ENCODE results near the gene PHLDB2.

Gene PHLDB2

DNA sequence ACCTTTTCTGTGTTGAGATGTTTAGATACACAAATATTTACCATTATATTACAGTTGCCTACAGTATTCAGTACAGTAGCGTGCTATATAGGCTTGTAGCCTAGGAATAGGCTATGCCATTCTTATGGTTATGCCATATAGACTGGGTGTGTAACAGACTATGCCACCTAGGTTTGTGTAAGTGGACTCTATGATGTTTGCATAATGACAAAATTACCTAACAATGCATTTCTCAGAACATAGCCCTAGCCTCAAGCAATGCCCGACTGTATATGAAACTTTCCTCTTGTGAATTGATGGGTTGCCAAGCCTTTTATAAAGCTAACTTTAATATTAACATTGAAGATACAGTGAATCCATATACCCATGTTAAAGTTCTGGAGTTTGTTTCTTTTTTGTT, 10.3 kb upstream of the PHLDB2 start:
- no peak for DNase-seq

DNA sequence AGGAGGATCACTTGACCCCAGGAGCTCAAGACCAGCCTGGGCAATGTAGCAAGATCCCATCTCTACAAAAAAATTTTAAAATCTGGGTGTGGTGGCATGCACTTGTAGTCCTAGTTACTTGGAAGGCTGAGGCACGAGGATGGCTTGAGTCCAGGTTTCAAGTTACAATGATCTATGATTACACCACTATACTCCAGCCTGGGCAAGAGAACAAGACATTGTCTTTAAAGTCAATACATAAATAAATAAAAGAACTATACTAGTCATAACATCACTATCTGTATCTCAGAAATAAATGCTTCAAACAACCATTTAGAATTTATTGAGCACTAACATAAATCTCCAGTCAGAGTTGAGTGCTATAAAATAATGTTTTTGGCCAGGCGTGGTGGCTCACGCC, 8.5 kb upstream of the PHLDB2 start:
- no peak for DNase-seq

DNA sequence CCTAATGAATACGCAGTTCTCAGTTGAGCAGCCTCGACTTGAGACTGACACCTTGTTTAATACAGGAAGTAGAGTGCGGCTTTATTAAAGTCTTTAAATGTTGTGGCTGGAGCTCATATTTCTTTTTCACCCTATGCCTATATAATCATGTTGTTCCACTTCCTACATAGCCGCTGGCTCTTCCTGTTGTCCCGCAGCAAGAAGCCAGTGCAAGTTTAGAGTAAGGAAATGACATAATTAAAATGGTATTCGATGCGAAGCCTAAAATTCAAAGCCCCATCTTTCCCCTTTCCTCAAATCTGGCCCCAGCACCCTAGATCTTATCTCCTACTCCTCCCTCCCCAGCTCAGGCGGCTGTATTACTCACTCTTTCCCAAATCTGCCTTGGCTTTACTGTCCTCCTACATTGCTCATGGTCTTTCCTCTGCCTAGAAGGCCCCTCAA, 7.5 kb upstream of the PHLDB2 start:
- DNase-seq = no peak

DNA sequence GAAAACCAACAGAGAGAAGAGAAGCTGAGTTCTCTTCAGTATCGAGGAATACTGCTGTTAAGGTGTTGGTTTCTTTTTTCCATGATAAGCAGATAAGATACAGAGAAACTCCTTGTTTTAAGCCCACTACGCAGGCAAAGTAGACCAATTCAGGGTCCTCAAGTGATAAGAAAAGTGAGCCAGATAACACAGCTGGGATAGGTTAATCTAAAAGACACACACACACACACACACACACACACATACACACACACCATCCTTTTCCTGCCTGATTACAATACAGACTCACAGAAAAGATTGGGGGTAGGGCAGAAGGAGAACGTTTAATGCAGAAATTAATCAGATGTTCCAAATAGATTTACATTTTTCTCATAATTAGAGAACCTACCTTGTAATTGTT, 6.5 kb upstream of the PHLDB2 start:
- DNase-seq = no peak

DNA sequence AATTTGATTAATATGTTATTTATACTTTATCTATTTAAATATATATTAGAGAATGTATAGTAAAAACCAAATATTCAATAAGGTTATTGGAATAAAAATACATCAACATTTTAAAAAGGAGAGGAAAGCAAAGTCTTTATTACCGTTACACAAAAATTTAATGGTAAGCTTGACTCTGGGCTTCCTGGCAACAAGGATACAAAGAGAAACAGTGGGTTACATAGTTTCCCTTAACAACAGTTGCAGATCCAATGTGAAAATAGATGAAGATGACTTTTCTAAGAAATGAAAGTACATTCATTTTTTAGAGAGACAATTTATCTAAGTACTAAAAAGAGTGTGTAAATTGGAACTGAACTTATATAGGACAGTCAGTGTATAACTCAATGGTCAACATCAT, 6.0 kb upstream of the PHLDB2 start:
- no peak for DNase-seq

DNA sequence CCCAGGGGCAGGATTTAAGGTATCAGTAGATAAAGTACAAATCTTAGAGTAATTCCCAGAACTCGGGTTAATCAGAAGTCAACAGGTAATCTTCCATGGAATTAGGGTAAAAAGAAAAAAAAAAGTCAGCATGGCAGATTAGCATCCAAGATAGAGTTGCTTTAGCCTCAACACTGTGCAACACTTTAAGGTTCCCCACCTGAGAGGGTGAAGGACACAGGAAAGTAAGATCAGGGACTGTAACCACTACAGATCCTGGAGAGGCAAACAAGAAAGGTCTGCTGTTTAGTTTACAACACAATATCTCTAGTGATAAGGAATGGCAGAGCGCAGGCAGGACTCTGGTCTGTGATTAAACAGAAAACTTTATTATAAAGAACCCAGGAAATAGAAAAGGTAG, 4.1 kb upstream of the PHLDB2 start:
- no peak for DNase-seq

DNA sequence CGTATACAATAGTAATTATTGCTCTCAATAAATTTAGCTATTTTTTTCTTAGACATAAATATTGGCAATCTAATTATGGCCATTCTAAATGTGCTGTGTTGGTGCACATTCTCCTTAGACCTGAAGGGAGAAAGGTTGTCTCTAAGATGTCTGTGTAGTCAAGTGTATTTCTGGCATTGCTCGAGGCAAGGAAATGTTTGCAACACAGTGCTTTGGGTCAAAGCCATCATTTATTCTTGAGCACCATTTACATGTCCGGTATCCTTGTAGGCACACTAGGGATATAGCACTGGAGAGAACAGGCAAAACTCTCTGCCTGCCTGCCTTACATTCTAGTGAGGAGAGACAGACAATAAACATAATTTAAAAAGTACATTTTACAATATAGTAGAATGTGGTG, 2.6 kb upstream of the PHLDB2 start:
- no peak for DNase-seq

DNA sequence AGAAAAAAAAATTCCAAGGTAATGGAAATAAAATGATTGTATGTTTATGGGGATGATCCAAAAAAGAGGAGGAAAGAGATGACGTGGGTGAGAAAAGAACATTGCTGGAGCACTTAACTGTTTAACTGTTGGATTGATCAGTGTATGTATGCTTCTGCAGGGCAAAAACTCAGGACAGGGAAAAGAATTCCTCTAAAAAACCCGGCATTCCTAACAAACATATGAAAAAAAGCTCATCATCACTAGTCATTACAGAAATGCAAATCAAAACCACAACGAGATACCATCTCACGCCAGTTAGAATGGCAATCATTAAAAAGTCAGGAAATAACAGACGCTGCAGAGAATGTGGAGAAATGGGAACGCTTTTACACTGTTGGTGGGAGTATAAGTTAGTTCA, 1.6 kb upstream of the PHLDB2 start:
- no peak for DNase-seq

DNA sequence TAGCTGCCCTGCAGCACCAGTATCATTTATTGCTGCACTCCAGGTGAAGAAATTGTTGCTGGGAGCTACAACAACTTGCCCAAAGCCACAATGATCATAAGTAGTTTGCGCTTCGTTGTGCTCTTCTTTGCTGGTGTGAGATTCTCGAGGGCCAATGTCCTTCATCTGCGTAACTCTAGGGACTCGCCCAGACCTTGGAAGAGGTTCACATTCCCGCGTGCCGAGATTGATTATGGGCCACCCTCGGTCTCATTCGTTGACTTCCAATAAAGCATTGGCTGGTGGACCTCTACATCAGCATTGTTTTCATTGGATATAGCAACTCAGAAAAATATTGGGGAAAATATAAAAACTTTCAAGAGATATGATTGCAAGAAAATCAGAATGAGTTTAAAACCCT, 423 bp upstream of the PHLDB2 start:
- DNase-seq = no peak

DNA sequence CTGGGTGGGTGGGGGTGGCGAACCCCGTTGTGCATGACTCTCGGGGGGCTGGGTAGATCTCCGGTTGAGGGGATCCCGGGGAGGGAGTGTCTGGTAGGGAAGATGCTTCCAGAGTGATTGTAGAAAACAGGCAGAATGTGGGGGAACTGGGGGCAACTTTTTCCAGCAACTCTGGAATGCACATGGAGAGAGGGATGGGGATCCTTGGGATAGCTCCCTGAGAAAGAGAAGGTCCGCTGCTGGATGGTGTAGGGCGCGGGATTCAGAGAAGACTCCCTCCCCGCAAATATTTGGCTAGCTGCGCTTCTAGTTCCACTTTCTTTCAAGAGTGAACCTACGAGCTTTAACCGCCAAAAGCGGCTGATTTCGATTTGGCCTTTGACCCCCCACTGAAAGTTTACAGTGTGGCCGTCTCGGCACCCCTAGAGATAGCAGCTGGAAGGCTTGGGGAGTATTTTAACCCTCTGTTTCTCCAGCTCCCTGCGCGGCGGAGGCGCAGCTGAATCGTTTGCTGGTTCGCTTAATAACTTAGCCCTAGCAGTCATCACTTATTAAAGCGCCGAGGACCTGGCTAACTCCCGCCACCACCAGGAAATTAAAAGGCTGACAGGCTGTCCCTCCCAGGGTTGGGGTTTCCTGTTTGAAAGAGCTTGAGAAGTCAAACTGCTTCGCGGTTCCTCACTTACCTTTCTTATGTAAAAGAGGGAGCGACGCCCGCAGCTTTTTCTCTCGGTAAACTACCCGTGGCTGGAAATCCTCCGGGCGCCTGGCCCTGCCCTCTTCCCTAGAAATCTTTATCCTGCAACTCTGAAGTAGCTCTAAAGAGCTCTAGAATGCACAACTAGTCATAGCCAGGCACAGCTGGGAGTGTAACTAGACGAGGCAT, 1.2 kb downstream of the PHLDB2 start:
- peak; percentile 84 for DNase-seq

DNA sequence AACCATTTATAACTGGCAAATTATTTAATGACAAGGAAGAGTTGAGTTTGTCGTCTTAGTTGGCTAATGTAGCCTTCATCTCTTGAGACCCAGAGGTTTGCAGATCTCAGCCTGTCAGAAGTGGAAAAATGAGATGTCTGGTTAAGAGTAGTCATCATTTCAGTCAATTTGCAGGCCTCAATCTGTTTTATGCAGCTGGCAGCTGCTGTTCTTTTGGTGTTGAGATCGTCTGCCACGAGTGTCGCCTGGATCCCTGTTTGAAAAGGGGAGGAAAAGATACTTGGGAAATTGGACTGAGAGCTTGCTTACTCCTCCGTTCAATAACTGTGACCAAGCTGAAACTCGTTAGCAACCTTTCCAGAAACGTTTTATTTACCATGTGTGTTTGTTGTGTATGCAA, 2.3 kb downstream of the PHLDB2 start:
- no peak for DNase-seq

DNA sequence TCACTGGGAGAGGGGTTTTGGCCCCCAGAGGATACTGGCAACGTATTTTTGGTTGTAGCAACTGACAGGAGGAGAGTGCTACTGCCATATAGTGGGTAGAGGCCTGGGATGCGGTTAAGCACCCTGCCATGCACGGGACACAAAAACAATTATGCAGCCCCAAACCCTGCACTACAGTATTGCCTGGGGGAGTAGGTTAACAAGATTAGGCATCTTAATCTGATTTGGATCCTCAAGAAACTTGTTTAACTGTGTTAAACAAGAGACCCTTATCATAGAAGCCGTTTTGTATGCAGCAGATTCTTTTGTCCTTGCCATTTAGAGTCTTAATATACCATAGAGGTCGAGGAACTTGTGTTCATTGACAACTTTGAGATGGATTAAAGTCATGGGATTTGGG, 3.4 kb downstream of the PHLDB2 start:
- DNase-seq = no peak

DNA sequence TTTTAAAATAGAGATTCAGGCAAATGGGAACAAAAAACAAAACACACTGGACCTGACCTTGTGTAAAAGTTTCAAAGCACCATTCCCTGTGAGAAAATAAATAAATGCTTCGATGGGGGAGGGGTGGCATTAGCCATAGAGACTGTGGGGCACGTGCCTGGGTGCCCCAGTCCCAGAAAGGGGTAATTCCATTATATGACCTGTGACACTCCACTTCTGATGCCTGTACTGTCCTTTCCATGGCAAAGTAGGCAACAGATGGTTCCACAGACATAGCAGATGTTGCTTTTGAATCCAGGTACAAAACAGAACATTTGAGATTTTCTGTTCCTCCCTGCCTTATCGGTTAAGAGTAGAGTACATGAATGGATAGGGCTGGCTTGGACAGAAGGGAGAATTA, 3.9 kb downstream of the PHLDB2 start:
- DNase-seq = no peak

DNA sequence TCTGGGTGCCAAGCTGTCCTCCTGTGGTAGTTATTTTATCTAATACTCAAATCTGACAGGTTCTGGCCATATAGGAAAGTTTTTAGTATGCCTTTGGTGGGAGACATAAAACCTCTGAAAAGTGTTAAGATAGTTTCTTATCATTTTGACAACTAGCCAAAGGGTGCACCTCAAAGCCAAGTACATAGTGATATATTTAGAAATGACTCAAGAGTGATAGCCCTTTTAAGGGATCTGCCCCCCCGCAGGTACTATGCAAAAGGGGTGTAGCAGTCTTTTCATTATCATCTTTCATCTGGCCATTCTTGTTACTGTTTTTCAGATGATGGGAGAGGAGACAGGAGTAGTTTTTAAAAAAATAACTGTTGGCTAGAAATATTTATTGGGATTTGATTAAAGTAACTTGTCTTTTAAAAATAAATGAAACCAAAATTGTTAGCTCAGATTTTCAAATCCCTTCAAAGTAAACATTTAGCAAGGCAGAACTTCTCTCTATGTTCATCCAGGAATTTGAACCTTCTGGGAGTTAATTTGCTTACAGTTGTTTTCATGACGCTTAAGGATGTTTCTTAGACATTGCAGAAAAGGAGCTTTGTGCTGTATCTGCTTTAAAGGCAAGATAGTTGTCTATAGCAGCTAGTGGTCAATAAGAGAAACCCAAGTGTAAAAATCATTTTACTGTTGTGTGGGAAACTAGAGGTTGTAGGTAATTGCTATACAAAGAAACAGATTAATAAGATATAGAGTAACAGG, 5.1 kb downstream of the PHLDB2 start:
- DNase-seq = no peak

DNA sequence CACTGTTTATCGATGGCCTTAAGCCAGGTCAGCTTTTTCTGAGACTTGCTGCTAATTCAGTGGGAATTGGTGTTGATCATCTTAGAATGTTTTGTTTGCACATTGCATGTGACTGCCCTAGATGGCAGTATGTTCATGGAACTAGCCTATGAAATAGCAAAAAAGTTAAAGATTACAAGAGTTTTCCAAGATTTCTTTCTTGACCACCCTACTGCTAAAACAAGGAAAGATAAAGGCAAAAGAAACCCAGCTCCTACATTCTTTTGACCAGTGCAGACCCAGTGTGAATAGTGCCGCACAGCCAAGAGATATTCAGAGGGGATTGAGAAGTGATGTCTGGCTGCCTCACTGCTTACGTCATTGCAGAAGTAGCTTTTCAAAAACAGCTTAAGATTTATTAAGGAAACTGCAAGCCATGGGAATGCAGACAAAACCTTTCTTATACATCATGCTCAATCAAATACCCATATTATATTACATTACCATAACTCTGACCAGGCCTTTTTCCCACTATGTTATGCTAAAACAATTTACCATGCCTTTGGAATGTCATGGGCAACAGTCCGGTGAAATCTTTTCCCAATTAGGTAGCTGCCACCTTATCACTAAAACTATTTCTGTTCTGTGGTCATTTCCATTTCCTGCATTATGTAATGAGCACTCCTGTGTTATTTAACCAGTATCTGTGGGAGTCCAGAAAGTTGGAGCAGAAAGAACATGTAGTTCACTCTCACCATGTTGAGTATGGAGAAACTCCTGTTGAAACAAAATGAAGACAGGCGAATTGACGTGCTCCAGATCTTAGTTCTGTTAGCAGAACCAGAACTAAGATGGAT, 6.0 kb downstream of the PHLDB2 start:
- no peak for DNase-seq

DNA sequence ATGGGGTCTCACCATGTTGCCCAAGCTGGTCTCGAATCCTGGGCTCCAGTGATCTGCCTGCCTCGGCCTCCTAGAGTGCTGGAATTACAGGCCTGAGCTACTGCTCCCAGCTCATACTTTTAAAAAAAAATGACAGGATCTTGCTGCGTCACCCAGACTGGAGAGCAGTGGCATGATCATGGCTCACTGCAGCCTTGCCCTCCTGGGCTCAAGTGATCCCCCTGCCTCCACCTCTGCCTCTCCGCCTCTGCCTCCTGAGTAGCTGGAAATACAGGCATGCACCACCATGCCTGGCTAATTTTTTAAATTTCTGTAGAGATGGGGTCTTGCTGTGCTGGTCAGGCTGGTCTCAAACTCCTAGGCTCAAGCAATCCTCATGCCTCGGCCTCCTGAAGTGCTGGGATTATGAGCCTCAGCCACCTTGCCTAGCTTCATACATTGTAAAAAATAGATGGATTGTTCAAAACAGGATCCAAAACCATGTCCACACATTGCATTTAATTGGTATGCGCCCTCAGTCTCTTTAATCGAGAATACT, 8.9 kb downstream of the PHLDB2 start:
- no peak for DNase-seq

DNA sequence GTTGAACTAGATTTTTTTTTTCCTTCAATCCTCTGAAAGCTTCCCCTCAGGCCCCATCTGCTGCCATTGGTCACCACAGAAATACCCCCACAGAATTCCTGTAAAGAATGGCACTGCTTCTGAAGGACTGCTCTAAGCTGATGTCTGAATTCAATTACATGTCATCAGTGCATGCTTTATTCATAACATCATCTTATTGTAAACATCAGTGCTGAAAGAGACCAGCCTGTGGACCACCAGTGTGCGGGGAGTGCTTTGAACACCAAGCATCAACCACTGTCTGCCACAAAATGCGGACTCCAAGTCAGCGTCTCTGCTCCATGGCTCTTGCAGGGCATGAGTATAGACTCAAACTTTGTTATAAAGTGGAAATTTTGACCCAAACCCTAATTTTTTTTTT, 11.6 kb downstream of the PHLDB2 start:
- DNase-seq = no peak

DNA sequence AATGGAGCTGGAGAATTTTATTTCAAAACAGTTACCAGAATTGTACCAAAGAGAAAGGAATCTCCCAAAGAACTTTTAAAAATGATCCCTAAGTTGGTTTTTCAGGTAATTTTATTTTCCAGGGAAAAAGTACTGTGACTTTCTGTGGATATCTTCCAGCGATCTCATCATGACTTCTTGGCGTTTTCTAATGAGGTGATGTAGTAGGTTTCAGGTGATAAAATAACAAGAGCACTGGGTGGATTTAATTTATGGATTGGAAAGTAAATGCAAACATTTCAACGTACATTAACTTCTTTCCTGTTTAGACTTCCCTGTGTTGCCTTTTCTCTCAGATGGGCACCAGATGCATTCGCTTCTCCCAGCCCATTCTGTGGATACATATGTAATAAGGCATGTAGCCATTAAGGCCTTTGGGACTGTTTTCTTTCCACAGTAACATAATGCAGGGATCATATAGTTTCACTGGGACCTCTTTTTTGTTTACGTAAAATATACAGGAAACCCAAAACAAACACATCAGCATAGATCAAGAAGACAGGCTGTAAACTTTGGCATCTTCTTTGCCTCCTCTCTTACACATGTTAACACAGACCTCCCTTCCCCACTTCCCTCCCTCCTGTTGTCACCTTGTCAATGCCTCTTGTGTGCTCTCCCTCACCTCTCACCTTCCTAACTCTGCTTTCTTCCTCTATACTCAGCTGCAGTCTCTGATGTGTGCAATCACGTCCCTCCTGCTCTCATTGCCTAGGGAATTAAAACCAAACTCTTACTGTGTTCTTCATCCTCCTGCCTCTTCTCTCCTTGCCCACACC, 13.0 kb downstream of the PHLDB2 start:
- DNase-seq = no peak

DNA sequence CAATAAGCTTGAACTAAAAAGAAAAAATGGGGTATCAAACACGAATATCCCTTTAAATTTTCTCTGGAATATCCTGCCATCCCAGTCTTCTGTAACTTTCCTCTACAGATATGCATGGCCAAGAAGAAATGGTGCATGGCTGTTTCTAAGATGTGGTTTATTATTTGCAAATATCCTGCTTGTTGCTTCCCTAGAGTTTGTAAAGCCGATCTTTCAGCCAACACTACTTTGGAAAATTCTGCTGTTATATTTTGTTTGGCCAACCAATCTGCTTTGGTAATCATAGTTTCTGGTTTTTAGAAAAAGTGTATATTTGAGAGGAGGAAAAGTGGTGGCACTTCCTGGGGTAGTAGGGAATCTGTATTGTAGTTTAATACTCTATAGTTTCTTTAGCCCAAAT, 13.9 kb downstream of the PHLDB2 start:
- DNase-seq = no peak

DNA sequence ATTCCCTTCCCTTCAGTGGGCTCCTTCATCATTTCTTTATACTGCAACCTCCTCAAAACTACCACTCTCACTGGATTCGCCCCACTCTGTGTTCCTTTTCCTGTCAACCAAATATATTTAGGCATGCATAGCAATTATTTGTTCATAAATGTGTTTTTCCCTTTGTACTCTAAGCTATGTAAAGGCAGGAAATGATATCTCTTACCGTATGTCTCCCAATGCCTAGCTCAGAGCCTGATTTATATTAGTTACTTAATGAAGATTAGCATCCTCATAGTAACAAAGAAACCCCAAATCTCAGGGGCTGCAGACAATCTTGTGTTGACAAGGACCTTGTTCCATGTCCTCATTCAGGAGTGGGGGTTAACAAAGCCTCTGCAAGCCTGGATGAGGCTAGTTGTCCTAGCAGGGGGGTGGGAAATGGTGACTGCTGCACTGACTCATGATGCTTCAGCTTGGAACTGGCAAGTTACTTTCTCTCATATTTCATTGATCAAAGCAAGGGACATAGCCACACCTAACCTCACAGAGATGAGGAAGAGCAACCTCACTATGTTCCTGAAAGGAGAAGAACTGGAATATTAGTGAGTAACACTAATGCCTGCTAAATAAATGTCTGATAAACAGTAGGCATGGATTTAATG, 15.2 kb downstream of the PHLDB2 start:
- DNase-seq = no peak

DNA sequence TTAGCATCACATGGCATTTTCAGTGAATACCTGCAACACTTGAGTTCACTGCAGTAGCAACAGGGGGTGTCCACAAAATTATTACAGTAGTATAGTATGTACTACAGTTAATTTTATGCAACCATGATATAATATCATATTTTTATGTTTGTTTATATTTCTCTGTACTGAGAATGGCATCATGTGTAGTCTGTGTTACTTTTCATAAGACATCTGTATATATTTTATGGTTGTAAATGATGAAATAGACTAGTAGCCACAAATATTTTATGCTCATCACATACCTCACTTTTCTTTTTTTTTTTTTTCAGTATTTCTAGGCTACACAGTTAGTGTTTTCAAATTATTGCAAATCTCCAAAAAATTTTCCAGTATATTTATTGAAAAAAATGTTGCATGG, 22.4 kb downstream of the PHLDB2 start:
- DNase-seq = no peak

Measured in right kidney (tissue), 1 donor.